ENCODE measurements around the gene RUNX1. TPM values are rescaled to one million over a fixed set of nuclear protein-coding genes. Genes with fewer than 3 reads are reported as not detected.

The RUNX1 gene
- total RNA-seq, 1 experiment from 2014 or later = 95.4 TPM

DNA sequence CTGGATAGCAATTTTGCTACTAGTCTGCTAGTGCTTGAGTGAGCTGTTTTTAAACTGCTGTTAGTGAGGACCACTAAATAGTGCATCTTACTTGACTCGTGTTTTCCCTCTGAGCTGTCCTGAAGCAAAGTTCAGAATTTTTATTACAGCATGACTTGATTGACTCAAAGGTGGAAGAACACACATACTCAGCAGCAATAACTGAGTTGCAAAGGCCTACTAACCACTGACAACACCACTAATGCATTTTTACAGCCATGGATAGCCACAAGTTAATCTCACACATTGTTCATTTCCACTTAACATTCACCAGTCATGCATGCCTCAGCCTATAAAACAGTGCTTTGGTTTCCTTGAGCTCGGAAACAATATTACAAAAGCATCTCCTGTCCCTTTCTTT lies 148.7 kb downstream of the RUNX1 start:
- intact Hi-C loops (cut with micrococcal nuclease; ENCODE audit: unreplicated experiment) = no loop called here

DNA sequence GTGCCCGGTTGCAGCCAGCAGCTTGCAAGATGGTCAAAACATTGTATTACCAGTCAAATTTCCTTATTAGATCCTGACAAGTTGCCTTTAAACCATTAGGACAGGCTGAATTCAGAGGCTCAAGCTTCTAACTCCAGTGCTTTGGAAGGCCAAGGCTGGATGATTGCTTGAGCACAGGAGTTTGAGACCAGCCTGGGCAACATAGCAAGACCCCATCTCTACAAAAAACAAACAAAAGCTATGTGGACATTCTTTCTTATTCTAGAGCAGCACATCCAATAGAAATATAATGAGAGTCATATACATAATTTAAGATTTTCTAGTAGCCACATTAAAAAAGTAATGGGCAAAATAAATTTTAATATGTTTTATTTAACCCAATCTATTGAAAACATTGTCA lies 149.3 kb downstream of the RUNX1 start:
- BruUV-seq (replicated peaks) = no TSS peak
- Mint-ChIP-seq H3K27me3 (ENCODE audit: unreplicated experiment) (no peaks in the 10 kb centered on the region), H3K4me1 (ENCODE audit: low read depth, unreplicated experiment) (no peaks in the 10 kb centered on the region), H3K9me3 (ENCODE audit: low read depth, unreplicated experiment) (no peaks in the 10 kb centered on the region), H3K4me3 (ENCODE audit: low read depth, unreplicated experiment) (no peak overlapping the region), H3K27ac (ENCODE audit: unreplicated experiment) (no peak overlapping the region), H3K36me3 (ENCODE audit: insufficient read depth, unreplicated experiment) (no peaks in the 10 kb centered on the region)
- CTCF ChIA-PET = no interaction called here
- TF ChIP-seq, protein P1, sequence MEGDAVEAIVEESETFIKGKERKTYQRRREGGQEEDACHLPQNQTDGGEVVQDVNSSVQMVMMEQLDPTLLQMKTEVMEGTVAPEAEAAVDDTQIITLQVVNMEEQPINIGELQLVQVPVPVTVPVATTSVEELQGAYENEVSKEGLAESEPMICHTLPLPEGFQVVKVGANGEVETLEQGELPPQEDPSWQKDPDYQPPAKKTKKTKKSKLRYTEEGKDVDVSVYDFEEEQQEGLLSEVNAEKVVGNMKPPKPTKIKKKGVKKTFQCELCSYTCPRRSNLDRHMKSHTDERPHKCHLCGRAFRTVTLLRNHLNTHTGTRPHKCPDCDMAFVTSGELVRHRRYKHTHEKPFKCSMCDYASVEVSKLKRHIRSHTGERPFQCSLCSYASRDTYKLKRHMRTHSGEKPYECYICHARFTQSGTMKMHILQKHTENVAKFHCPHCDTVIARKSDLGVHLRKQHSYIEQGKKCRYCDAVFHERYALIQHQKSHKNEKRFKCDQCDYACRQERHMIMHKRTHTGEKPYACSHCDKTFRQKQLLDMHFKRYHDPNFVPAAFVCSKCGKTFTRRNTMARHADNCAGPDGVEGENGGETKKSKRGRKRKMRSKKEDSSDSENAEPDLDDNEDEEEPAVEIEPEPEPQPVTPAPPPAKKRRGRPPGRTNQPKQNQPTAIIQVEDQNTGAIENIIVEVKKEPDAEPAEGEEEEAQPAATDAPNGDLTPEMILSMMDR (IDR thresholded peaks at IDR 0.05; ENCODE audit: unreplicated experiment) = no peak
- intact Hi-C loops (cut with micrococcal nuclease; ENCODE audit: unreplicated experiment) = loop anchor here (10.0 kb wide), 2 partner anchors 315 to 355 kb away; no protein-coding TSS in a partner anchor
- no peak for DNase-seq

More for the DNA sequence above, 148.7 kb downstream of the RUNX1 start:
- Mint-ChIP-seq H3K9me3 (ENCODE audit: low read depth, unreplicated experiment) (no peaks in the 10 kb centered on the region), H3K27me3 (ENCODE audit: unreplicated experiment) (no peaks in the 10 kb centered on the region), H3K4me1 (ENCODE audit: low read depth, unreplicated experiment) (no peaks in the 10 kb centered on the region), H3K27ac (ENCODE audit: unreplicated experiment) (no peak overlapping the region), H3K36me3 (ENCODE audit: insufficient read depth, unreplicated experiment) (no peaks in the 10 kb centered on the region), H3K4me3 (ENCODE audit: low read depth, unreplicated experiment) (no peak overlapping the region)
- CTCF ChIA-PET = no interaction called here
- no peak for DNase-seq
- TF ChIP-seq, protein P1 (IDR thresholded peaks at IDR 0.05; ENCODE audit: unreplicated experiment) = no peak
- BruUV-seq (replicated peaks) = no TSS peak

DNA sequence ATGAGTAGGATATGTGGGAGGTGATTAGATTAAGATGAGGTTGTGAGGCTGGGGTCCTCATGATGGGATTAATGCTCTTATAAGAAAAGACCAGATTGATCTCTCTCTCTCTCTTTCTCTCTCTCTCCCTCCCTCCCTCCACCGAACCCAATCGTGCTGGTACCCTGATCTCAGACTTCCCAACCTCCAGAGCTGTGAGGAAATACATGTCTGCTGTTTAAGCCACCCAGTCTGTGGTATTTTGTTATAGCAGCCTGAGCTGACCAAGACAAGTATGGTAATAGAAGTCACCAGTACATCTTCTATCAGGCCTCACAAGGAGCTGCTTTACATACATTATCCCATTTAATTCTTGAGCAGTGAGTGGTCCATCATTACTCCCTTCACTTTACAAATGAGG lies 149.8 kb downstream of the RUNX1 start:
- Mint-ChIP-seq H3K27ac (ENCODE audit: unreplicated experiment) (no peak overlapping the region), H3K36me3 (ENCODE audit: insufficient read depth, unreplicated experiment) (no peaks in the 10 kb centered on the region), H3K4me3 (ENCODE audit: low read depth, unreplicated experiment) (no peak overlapping the region), H3K27me3 (ENCODE audit: unreplicated experiment) (no peaks in the 10 kb centered on the region), H3K4me1 (ENCODE audit: low read depth, unreplicated experiment) (no peaks in the 10 kb centered on the region), H3K9me3 (ENCODE audit: low read depth, unreplicated experiment) (no peaks in the 10 kb centered on the region)
- no TSS peak for BruUV-seq (replicated peaks)
- intact Hi-C loops (cut with micrococcal nuclease; ENCODE audit: unreplicated experiment) = loop anchor here (10.0 kb wide), 2 partner anchors 315 to 355 kb away; no protein-coding TSS in a partner anchor
- CTCF ChIA-PET = no interaction called here
- no peak for DNase-seq
- TF ChIP-seq, protein P1 (IDR thresholded peaks at IDR 0.05; ENCODE audit: unreplicated experiment) = no peak

DNA sequence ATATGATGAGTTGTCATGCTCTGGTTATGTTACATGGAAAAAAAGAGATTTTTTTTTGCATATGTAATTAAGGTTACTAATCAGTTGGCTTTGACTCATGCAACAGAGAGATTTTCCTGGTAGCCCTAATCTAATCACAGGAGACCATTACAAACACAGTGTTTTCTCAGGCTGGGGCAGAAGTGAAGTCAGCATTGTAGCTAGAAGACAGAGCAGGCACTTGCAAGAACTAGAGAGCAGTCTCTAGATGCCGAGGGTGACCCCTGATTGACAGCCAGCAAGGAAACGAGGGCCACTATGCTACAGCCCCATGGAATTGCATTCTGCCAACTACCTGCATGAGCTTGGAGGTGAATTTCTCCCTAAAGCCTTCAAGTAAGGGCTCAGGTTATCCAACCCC lies 151.3 kb downstream of the RUNX1 start:
- Mint-ChIP-seq H3K27ac (ENCODE audit: unreplicated experiment) (no peak overlapping the region), H3K36me3 (ENCODE audit: insufficient read depth, unreplicated experiment) (no peaks in the 10 kb centered on the region), H3K9me3 (ENCODE audit: low read depth, unreplicated experiment) (no peaks in the 10 kb centered on the region), H3K4me3 (ENCODE audit: low read depth, unreplicated experiment) (no peak overlapping the region), H3K27me3 (ENCODE audit: unreplicated experiment) (no peaks in the 10 kb centered on the region), H3K4me1 (ENCODE audit: low read depth, unreplicated experiment) (no peaks in the 10 kb centered on the region)
- TF ChIP-seq, protein P1 (IDR thresholded peaks at IDR 0.05; ENCODE audit: unreplicated experiment) = no peak
- CTCF ChIA-PET = no interaction called here
- intact Hi-C loops (cut with micrococcal nuclease; ENCODE audit: unreplicated experiment) = loop anchor here (10.0 kb wide), 2 partner anchors 317 to 357 kb away; no protein-coding TSS in a partner anchor
- BruUV-seq (replicated peaks) = no TSS peak
- DNase-seq = no peak
